HG02870 (cell line): ENCODE results near the gene COL5A2.
A peak's percentile ranks its signal among the peaks of the same experiment; 100 is the strongest.

Experiments used
- ATAC-seq: cut with Tn5 transposase; IDR thresholded peaks from one replicate; pipeline ENCODE4 v1.9.1; 2021; ENCODE audit warnings: mild to moderate bottlenecking, moderate library complexity; ENCODE audit not compliant: unreplicated experiment

COL5A2 gene

DNA sequence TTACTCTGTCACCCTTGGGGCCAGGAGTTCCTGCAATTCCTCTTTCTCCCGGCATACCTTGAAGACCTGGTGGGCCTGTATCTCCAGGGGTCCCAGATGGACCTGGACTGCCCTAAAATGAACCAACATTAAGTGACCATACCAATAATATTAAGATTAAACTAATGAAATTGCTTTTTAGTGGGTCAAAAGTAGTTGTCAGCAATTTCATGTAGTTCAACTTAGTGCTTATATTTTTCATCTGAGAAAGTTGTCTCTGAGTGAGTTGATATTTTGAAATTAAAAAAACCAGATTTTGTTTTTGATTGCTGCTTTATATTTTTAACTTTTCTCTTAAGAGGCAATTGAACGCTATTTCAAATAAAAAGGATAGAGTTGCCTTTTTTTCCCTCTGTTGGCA, 122.2 kb downstream of the COL5A2 start:
- no peak for ATAC-seq

DNA sequence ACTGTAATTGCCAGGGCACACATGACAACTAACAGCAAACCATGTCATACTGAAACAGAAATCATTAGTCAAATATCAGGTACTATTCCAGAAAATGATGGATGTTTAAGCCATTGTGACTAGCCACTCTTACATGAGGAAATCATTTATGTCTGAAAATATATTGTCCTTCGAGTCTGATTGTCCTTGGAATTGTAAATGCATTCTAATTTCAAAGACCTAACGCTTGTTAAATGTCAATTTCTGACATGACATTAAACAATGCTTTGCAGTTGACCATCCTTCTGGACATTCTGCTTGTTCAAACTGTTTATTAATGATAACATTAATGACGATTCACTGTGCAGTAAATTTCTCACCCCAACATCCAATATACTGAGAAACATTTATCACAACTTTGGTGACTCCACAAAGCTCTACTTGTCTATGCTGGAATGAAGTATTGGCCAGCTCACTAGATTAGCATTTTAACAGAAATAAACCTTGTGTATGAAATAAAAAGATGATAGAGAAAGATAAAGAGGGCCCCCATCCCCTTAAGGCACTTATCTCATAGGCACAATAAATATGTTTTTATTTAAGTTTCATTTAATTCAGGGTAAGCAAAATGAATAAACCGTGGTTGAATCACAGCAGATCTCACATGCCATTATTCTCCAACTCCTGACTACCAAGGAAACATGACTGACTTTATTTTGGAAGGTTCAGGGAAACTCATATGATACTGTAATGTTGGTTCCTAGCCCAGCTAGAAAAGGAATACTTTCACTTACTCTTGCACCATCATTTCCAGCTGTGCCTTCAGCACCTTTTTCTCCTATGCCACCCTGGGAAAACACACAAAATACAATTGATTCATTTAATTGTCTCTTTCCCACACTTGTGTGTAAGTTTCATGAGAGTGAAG, 123.1 kb downstream of the COL5A2 start:
- no peak for ATAC-seq

DNA sequence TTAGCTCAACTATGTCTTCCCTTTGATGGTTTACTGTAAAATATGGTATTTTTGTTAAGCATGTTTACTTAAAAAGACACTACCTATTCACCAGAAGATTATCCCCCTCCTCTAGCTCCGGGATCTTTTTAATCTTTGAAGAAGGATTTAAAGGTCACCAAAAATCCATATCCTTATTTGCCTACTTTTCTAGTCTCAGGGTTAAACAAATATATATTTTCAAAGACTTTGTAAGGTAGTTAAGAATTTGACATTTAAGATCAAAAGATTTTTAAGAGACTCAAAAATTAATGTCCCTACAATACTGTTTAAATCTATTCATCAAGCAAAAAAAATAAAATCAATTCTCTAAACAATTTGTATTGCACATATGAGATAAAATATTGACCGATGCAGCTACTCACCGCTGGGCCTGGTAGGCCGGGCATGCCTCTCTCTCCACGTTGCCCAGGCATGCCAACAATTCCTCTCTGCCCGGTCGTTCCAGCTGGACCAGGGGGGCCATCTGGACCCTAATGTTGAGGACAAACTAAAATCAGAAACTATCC, 129.3 kb downstream of the COL5A2 start:
- ATAC-seq = no peak

DNA sequence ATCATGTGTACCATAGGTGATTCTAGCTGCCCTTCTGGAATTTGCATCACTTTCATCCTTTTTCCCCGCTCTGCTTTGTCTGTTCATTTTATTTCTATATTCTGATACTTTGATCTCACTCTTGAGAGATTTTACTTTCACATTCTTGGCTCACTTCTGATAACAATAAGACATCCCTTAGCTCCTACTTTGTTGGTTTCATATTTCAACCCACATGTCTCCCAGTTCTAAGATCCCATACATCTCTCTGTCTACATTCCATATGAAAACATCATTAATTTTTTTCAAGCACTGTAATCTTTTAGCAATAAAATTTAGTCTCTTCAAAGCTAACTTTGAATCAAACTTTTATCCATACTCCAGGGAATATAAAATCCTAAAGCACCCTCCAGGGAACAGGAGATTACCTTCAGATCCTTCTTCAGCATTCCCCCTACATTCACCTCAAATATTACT, 129.8 kb downstream of the COL5A2 start:
- ATAC-seq = no peak

DNA sequence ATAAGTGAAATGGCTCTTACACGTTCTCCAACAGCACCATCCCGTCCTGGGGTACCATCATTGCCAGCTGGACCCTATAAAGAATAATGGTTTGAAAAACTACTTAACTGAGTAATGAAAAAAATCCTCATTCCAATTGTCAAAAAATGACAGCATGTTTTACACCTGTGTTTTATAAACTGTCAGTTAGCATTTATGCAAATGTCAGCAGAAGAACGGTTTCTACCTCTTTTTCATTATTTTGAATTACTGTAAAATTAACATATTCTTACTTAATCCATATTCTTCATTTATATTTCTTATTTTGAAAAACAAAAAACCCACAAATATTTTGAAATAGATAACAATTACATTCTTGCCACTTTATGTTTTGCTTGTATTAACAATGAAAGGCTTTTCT, 131.4 kb downstream of the COL5A2 start:
- ATAC-seq = no peak

DNA sequence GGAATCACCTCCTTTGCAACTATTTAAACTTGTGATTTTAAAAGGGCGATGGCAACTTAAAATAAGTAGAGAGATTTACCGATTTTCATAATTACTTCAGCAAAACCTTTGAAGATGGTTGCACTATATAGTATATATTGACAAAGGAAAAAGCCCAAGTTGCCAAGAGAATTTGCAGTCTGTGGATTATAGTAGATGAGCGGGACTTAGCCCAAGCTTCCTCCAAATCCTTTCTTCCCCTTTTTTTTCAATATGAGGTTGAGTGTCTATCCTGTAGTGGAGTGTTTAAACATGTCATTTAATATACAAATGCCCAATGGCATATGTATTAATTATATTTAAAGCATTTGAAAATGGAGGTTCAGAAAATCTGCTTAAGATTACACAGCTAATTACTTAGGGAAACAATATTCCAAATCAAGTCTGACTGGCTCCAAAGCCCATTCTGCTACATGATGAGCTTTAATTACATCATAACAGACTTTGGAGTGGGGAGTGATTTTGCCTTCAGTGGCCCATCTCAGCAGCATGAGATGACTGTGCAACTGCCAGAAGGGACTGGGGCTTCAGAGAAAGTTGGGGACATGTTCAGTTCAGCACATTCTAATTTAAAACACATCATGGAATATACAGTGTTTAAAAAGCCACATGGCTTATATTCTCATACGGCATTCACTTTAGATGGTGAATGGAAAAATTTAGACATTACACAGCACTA, 132.2 kb downstream of the COL5A2 start:
- ATAC-seq = no peak

DNA sequence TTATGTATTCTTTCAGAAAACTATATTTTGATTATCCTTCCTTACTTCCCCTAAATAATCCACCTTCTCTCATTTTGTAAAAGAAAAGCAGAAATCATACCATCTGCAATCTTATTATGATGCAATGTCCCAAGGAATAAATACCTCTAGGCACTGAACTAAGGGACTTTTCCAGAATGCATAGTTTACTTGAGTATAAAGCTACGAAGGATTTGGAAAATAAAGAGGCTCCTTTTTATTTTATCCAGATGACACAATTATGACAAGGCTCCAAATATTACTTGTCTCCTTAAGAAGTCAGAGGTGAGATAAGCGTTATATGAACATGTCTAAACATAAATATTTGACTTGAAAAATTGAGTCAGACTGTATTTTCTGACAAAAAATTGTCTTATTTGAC, 133.2 kb downstream of the COL5A2 start:
- ATAC-seq = no peak

DNA sequence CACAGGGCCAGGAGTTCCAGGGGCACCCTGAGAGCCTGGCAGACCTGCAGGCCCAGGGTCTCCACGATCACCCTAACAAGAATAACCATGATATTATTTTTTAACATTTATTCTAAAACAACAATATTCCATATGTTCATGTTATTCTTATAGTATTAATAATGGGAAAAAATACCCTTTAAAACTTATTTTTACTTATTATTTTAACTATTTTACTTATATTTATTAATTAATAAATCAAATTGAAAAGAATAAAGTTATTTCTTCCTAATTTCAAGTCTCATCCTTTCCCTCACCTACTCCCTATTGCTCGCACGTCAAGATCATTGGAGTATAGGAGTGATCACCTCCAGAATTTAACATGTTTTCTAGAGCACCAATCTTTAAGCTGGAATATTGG, 133.7 kb downstream of the COL5A2 start:
- ATAC-seq = no peak

DNA sequence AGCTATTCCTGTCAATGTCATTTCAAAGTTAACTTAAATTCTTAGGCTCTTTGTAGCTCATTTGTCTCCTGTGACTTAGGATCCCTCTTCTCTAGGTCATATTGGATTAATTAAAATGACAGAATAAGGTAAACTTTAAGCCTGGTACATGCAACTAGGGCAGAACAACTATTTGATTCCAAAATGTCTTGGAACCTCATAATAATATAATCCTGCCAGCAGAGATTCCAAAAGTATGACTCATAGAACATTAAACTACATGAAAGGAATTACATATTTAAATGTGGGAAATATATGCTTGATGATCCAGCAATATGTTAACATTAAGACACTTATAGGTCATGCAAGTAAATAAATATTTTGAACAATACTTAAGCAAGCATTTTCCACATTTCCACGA, 142.0 kb downstream of the COL5A2 start:
- no peak for ATAC-seq

DNA sequence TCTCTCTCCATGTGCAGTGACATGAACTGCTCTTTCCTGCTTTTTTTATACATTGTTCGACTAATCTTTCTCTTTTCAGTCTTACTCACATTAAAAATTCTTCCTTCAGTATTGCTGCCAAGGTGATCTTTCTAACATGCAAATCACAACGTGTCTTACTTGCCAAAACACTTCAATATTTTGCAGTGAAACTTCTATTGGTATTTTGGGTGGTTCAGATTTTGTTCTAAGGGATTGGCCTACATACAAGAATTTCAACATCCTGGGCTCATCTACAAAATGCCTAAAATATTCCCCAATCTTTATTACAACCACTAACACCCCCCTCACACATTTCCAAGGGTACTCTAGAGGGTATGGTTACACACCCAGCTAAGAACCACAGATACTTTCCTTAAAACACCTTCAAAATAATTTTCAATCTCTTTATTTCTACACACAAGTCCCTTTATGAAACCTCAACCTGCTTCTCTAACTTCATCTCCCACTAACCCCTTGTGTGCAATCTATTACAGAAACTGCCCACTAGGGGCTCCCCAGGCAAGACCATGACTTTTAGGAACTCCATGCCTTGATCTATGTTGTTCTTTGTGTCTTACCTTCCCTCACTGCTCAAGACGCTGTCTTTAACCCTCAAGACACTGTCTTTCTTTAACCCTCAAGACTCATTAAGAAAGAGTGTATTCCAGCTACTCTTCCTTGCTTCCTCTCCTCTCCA, 154.5 kb downstream of the COL5A2 start:
- peak; percentile 76 for ATAC-seq

DNA sequence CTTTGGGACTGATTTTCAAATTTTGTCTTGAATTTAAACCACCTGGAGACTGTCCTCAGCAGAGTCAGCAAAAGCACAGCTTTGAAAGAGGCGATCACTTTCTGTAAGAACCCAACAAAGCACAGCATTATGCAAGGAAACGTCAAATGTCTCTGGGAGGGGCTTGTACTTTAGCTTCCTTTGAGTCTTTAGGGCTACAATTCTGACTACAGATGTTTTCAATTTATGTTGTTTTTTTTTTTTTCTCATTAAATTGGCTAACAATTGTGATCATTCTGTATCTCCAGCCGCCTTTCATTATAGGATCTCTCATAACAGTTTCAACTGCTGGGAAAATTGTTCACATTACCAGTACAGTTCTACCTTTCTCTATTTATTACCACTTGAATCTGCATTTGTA, 157.1 kb downstream of the COL5A2 start:
- no peak for ATAC-seq

DNA sequence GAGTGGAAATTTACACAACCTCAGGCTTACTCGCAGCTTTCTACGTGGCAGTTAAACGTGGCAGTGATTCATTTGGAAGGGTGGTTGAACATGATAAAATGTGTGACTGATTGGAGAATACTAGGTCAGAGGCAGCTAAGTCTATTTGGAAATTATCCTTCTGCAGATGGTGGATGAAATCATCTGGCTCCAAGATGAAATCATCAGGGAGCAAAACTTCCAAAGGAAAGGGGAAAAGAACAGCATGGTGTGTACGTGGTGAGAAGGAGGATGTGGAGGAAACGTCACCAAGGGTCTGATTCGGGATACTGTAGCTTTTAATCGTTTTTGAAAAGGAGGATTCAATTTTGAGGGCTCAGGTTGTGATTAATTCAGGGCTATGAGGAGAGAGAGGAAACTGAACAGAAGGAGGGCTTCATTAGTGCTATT, 157.5 kb downstream of the COL5A2 start:
- ATAC-seq = no peak

DNA sequence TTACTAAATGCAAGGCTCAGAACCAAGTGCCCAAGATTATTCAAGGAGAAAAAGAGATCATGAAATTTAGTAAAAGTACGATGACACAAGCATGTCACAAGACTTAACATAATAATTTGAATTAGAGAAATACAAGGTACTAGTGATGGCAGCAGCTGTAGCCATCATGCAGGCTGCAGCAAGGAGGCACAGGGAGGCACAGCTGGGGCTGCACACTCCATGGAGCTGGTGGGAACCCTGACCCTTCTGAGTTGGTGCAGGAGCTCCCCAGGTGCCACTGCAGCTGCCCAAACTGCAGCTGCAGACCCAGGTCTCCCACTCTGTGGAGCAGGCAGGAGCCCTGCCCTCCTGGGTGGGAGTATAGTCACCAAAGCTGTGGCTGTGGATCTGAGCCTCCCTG, 159.4 kb downstream of the COL5A2 start:
- no peak for ATAC-seq

DNA sequence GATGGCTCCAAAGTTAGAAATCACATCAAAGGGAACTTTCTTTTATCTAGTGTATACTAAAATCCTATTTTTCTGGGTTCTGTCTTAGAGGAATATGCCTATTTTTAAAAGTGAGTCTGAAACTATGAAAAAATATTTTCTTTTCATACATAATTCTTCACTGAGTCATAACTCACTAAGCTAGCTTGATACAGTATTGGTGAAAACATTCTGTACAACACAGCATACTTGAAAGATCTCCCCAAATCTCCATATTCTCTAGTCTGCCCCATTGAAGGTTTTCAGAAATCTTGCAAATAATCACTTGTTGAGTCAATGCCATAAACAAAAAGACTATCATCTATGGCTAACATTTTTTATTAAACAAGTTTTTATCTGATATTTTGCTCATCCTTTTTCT, 160.9 kb downstream of the COL5A2 start:
- ATAC-seq = no peak

DNA sequence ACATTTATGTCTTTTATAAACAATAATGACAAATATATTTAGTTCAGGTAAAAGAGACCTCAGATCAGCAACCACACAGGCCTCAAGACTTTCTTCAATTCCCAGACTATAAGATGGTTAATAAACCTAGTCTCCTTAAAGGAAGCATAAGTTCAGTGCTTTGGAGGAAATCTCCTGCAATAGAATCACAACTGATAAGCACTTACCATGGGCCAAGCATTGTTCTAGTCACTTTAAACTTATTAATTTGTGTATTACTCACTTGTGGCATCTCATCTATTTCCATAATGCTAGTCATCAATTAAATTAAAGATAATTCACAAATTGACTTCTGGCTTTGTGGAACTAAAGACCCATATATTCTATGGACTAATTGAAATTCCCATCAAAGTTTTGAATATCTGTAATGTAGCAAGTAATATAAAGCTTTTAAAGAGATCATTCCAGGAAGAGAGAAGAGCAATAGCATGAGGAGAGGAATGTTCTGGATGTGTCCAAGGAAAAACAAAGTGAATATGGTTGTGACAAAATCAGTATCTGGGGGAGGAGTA, 163.2 kb downstream of the COL5A2 start:
- no peak for ATAC-seq

DNA sequence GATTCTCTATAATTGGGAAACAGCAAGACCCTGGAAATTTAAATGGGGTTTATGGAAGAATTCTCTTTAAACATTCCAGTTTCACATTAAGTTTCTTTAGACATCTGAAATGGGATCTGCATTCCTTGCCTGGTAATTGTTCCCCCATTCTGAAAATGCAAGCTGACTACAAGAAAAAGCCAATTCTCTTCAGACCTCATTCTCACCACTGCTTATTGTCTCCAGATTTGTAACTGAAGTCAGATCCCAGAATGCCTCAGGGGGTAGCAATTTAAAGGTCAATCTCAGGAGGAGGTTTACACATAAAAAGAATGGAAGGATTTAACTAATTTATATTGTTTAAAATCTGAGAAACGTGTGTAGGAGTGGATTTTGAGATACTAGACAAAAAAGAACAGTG, 164.2 kb downstream of the COL5A2 start:
- no peak for ATAC-seq

DNA sequence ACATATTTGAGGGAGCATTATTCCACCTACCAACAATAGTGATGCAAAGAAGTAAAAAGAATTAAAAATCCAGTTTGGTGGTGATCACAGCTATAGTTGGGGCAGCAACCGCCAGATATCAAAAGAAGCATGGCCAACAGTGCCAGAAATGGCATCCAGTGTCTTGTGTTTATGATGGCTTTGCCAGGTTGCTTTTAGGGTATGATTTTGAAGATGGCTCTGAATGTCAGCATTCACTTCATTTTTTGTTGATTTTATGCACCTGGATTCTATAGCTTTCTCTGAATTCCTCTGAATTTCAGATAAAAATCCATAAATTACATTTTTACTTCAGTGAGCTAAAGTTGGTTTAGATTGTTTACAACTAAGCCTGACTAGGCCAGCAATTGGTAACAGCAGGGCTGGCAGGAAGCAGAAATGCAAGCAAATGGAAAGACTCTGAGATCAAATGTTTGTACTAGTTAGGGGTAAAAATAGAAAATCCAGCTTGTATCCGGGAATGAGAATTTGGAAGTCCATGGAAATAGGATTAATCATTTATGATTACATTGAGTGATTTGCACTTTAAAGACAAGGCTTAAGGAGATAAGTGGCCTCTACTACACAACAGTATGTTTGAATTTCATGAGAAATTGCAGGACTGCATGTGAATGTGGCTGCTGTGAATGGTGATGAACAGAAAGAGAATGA, 165.0 kb downstream of the COL5A2 start:
- no peak for ATAC-seq

DNA sequence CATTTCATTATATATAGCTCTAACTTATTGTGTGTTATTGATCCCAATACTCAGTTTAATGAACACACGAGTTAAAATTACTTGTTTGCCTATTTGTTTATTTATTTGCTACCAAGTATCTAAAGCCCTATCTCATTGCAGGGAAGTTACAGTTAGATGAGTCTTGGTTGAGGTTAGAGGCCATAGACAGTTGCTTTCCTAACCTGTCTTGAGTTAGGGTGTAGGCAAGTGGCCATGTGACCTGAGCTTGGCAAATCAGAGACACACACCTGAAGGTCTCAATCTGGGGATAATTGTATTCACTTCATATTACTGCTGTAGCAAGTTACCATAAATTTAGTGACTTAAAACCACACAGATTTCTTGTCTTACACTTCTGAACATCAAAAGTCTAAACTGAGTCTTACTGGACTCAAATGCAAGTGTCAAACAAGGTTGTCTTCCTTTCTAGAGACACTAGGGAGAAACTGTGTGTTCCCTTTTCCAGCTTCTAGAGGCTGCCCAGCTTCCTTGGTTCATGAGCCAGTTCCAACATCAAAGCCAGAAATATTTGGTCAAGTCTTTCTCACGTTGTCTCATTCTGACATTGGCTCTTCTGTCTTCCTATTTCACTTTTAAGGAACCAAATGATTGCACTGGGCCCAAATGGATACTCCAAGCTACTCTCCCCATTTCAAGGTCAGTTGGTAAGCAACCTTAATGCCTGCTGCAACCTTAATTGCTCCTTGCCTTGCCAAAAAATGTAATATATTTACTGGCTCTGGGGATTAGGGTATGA, 165.7 kb downstream of the COL5A2 start:
- no peak for ATAC-seq

DNA sequence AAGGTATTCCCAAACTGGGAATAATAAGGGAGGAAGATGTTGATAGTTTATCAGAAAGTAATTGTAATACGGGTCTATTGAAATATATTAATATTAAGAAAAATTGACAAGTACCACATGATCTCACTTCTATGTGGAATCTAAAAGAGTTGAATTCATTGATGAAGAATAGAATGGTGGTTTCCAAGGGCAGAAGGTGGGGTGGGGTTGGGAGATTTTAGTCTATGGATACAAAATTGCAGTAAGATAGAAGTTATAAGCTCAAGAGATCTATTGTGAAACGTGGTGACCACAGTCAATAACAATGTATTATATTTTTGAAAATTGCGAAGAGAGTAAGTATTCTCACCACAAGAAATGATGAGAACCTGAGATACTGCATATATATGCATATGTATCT, 166.5 kb downstream of the COL5A2 start:
- ATAC-seq = no peak

DNA sequence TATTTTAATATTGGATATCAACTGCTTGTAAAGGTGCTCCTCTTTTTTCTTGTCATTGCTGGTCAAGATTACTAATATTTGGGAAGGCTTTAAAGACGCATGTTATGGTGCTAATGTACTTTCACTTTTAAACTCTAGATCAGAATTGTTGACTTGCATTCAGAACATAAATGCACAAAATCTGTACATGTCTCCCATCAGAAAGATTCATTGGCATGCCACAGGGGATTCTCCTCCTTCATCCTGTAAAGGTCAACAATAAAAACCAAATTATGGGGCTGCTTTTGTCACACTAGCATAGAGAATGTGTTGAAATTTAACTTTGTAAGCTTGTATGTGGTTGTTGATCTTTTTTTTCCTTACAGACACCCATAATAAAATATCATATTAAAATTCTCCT, 167.2 kb downstream of the COL5A2 start:
- no peak for ATAC-seq
